ENCODE measurements around the gene IL36B.

IL36B gene

DNA sequence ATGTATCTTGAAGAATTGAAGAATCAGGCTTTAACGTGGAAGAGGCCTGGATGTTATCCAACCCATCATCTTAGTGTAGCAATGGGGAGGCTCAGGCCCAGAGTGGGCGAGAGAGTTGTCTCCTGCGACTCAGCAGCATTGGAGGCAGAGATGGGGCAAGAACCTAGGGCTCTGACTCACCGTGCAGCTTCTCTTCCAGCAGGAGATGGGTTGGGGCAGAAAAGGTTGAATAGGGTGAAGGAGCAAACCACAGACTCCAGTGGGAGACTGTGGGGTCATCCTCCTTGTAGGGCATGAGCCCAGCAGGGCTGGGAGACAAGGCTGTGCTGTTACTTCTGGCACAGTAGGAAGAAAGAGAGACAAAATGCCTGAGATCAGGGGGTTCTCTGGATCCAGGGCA lies 7.7 kb upstream of the IL36B start:
- TF ChIP-seq, protein P1, sequence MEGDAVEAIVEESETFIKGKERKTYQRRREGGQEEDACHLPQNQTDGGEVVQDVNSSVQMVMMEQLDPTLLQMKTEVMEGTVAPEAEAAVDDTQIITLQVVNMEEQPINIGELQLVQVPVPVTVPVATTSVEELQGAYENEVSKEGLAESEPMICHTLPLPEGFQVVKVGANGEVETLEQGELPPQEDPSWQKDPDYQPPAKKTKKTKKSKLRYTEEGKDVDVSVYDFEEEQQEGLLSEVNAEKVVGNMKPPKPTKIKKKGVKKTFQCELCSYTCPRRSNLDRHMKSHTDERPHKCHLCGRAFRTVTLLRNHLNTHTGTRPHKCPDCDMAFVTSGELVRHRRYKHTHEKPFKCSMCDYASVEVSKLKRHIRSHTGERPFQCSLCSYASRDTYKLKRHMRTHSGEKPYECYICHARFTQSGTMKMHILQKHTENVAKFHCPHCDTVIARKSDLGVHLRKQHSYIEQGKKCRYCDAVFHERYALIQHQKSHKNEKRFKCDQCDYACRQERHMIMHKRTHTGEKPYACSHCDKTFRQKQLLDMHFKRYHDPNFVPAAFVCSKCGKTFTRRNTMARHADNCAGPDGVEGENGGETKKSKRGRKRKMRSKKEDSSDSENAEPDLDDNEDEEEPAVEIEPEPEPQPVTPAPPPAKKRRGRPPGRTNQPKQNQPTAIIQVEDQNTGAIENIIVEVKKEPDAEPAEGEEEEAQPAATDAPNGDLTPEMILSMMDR (IDR thresholded peaks at IDR 0.05; ENCODE audit: borderline replicate concordance, insufficient read depth, low read depth, low read length), result no peak
- no peak overlapping the region for H3K4me3 ChIP-seq (ENCODE audit: low read depth, low read length)

DNA sequence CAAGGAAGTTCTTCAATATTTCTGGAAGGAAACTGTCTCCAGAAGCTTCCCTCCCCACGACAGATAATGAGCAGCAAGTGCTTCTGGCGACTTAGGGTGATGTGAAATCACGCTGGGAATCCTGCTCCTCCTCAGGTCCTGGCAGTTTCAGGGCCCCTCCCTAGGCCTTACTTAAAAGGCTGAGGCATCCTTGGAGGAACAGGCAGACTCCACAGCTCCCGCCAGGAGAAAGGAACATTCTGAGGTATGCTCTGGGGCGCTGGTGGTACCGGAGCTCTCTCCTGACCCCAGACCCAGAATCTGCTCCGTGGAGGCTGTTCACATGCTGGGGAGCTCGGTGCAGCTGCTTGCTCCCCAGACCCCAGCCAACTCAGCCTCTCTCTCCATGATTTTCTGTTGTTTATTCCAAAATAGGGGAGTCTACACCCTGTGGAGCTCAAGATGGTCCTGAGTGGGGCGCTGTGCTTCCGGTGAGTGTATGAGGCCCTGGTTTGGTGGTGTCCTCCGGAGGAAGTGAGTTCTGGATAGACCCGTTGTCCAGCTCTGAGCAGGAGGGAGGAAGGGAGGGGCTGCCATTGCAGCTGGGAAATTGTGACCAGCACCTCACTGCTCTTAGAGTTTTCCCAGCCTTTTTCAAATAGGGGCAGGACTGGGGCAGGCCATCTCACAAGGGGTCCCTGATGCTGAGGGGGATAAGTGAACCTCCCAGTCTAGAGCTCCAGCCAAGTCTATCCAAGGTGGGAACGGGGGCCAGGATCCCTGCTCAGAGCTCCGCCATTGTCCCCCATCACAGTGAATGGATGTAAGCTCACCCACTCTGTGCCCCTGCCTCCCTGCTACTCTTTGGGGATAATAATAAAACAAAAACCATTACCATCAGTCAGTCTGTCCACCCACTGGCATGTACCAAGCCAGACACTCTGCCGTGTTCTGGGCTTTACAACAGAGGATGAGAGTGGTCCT lies 6.6 kb upstream of the IL36B start, which contains the start of gene IL36RN:
Gene IL36RN, plus strand, starts transcription at position 201 of the 963 bp plus-strand sequence. Its CDS starts 241 bp downstream, at position 442.
- TF ChIP-seq, protein P1 (IDR thresholded peaks at IDR 0.05; ENCODE audit: borderline replicate concordance, insufficient read depth, low read depth, low read length), result no peak

DNA sequence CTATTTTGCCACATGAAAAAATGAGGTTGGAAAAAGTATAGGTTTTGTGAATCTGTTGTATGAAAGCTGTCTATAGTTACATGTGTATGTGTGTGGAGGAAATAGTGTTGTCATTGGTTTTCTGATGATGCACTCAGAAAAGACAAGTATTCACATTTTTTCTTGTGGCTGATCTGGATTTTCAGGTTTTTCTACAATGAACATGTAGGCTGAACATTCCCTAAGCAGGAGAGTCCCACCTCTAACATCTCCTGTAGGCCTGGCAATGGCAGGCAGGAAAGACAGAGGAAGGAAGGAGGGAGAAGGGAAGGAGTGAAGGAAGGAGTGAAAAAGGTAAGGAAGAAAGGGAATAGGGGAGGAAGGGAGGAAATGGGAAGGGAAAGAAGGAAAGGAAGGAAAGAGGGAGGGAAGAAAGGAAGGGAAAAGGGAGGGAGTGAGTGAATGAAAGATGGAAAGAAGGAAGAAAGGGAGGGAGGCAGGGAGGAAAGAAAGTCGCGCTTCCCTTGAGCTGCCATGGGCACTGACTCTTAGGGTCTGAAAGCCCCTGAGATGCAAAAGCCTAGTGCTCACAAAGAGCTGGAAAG lies 5.8 kb upstream of the IL36B start:
- H3K4me3 ChIP-seq (ENCODE audit: low read depth, low read length), result no peak overlapping the region
- TF ChIP-seq, protein P1 (IDR thresholded peaks at IDR 0.05; ENCODE audit: borderline replicate concordance, insufficient read depth, low read depth, low read length), result no peak

More for the DNA sequence above, 6.6 kb upstream of the IL36B start, which contains the start of gene IL36RN:
- H3K4me3 ChIP-seq (ENCODE audit: low read depth, low read length), result no peak within 1 kb of the TSS

DNA sequence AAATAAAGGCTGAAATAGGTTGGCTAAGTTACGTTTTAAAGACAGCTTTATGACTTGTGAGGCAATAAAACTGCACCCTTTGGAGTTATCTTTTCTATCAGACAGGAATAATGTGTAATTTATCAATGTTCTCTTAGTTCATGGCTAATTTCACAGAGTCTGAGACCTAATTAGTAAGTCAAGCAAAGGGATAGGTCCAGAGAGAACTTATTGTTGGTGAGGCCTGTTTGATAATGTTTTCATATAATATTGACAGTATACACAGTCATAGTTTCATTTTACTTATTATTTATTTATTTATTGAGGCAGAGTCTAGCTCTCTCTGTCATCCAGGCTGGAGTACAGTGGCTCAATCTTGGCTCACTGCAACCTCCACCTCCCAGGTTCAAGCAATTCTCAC lies 4.5 kb upstream of the IL36B start:
- H3K4me3 ChIP-seq (ENCODE audit: low read depth, low read length), result no peak overlapping the region
- TF ChIP-seq, protein P1 (IDR thresholded peaks at IDR 0.05; ENCODE audit: borderline replicate concordance, insufficient read depth, low read depth, low read length), result no peak

DNA sequence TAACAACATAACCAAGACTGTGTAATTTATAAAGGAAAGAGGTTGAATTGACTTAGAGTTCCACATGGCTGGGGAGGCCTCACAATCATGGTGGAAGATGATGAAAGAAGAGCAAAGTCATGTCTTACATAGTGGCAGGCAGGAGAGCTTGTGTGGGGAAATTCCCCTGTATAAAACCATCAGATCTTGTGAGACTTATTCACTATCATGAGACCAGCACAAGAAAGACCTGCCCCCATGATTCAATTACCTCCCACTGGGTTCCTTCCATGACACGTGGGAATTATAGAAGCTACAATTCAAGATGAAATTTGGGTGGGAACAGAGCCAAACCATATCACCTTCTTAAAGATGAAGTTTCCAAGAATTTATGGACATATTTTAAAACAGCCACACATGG lies 3.9 kb upstream of the IL36B start:
- no peak overlapping the region for H3K4me3 ChIP-seq (ENCODE audit: low read depth, low read length)
- TF ChIP-seq, protein P1 (IDR thresholded peaks at IDR 0.05; ENCODE audit: borderline replicate concordance, insufficient read depth, low read depth, low read length), result no peak

DNA sequence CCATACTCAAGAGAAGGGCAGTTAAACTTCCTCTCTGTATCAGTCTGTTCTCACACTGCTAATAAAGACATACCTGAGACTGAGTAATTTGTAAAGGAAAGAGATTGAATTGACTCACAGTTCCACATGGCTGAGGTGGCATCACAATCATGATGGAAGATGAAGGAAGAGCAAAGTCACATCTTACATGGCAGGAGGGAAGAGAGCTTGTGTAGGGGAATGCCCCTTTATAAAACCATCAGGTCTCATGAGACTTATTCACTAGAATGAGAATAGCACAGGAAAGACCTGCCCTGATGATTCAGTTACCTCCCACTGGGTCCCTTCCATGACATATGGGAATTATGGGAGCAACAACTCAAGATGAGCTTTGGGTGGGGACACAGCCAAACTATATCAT lies 1.4 kb upstream of the IL36B start:
- no peak overlapping the region for H3K4me3 ChIP-seq (ENCODE audit: low read depth, low read length)
- TF ChIP-seq, protein P1 (IDR thresholded peaks at IDR 0.05; ENCODE audit: borderline replicate concordance, insufficient read depth, low read depth, low read length), result no peak
